ENCODE data around the gene TRPC4. TPM values are rescaled to one million over a fixed set of nuclear protein-coding genes. Genes with fewer than 3 reads are reported as not detected.

TRPC4 gene
- total RNA-seq, 4 donors from 2014 or later: 0.60 to 1.2 (median 1.1) TPM; not detected in 1

- H3K36me3 ChIP-seq: no peaks in the 10 kb centered on the region
- peaks cover 0 to 3% of the 10 kb centered on the region in 2 donors for H3K27me3 ChIP-seq
- DNase-seq (ENCODE audit: low spot score in 2 of 2): no peak
- H3K9me3 ChIP-seq: no peaks in the 10 kb centered on the region
- no peak overlapping the region for H3K27ac ChIP-seq
- TF ChIP-seq, protein P1, sequence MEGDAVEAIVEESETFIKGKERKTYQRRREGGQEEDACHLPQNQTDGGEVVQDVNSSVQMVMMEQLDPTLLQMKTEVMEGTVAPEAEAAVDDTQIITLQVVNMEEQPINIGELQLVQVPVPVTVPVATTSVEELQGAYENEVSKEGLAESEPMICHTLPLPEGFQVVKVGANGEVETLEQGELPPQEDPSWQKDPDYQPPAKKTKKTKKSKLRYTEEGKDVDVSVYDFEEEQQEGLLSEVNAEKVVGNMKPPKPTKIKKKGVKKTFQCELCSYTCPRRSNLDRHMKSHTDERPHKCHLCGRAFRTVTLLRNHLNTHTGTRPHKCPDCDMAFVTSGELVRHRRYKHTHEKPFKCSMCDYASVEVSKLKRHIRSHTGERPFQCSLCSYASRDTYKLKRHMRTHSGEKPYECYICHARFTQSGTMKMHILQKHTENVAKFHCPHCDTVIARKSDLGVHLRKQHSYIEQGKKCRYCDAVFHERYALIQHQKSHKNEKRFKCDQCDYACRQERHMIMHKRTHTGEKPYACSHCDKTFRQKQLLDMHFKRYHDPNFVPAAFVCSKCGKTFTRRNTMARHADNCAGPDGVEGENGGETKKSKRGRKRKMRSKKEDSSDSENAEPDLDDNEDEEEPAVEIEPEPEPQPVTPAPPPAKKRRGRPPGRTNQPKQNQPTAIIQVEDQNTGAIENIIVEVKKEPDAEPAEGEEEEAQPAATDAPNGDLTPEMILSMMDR (IDR thresholded peaks at IDR 0.05): no peak
- TF ChIP-seq POLR2A (IDR thresholded peaks at IDR 0.05) (no peak), EP300 (IDR thresholded peaks at IDR 0.05) (no peak)
- H3K4me3 ChIP-seq: no peak overlapping the region
- 84 to 89% methylated on average over 1 of the region's 1 CpG for WGBS, 2 donors
- no peaks in the 10 kb centered on the region for H3K4me1 ChIP-seq
Observed at GRCh38 chr13:37878496-37878895, 8.9 kb upstream of the TRPC4 start.

DNA sequence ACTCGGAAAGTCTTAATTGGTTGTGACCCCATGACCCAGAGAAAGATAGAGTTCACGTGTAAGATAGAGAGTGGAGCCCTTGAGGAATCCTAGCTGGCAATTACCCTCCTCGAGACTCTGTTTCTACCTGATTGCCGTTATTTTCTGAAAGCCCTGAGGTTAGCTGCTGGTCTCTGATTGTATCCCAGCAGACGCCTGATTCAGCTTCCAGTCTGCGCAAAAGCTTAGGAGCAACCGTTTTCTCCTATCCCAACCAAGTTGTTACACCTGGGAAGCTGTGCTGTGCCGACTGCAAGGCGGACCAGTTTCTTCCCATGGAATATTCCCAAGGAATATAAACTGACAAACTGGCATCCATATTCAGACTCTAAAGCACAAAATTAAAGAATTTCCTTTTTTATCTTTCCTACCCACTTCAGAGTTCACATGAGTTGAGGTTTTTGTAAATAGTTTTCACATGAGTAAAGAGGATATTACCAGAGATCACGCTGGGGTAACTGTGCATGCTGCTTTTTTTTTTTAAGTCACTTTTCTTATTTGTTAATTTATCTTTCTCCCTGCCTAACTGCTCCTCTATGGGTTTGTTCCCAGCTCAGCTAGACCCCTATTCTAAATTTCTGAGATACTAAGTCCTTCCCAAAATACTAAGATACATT, 1.5 kb upstream of the TRPC4 start:
- TF ChIP-seq, protein P1 (IDR thresholded peaks at IDR 0.05): no peak
- TF ChIP-seq EP300 (IDR thresholded peaks at IDR 0.05) (no peak), POLR2A (IDR thresholded peaks at IDR 0.05) (no peak)
- H3K4me3 ChIP-seq: no peak overlapping the region
- no peak for DNase-seq (ENCODE audit: low spot score in 2 of 2)
- no peak overlapping the region for H3K27ac ChIP-seq
- peaks cover 0 to 14% of the 10 kb centered on the region in 2 donors for H3K27me3 ChIP-seq
- 51 to 58% methylated on average over 10 of the region's 10 CpGs for WGBS, 2 donors
- H3K36me3 ChIP-seq: no peaks in the 10 kb centered on the region
- peaks cover 0 to 22% (median 0%) of the 10 kb centered on the region in 4 donors for H3K4me1 ChIP-seq
- H3K9me3 ChIP-seq: no peaks in the 10 kb centered on the region

DNA sequence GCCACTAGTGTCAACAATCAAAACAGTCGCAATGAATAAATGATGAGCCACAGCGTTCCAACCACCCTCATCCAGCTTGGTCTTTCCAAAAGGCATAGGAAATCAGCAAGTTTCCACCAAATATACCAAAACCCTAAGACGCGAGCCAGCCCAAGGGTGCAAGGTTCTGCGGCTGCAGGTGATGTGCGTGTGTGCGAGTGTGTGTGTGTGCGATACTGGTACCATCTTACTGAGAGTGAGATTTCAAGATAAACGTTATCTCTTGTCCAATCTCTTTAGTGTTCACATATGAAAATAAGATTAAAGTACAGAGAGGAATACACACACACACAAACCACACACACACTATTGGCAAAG, 895 bp upstream of the TRPC4 start:
- H3K4me3 ChIP-seq: peak overlapping the region; percentile 24 to 54 (median 44)
- no peak overlapping the region for H3K27ac ChIP-seq
- peaks cover 0 to 22% (median 0%) of the 10 kb centered on the region in 4 donors for H3K4me1 ChIP-seq
- no peak for DNase-seq (ENCODE audit: low spot score in 2 of 2)
- H3K9me3 ChIP-seq: no peaks in the 10 kb centered on the region
- H3K36me3 ChIP-seq: no peaks in the 10 kb centered on the region
- 64 to 65% methylated on average over 9 of the region's 9 CpGs for WGBS, 2 donors
- peaks cover 0 to 14% of the 10 kb centered on the region in 2 donors for H3K27me3 ChIP-seq
- TF ChIP-seq, protein P1 (IDR thresholded peaks at IDR 0.05): no peak
- TF ChIP-seq POLR2A (IDR thresholded peaks at IDR 0.05) (no peak), EP300 (IDR thresholded peaks at IDR 0.05) (no peak)

- 0% methylated on average over 19 of the region's 19 CpGs for WGBS, 2 donors
Observed at GRCh38 chr13:37869506-37869755, 141 bp downstream of the TRPC4 start.

More at GRCh38 chr13:37869506-37869755, 141 bp downstream of the TRPC4 start:
- TF ChIP-seq POLR2A (IDR thresholded peaks at IDR 0.05) (no peak), EP300 (IDR thresholded peaks at IDR 0.05) (no peak)
- TF ChIP-seq, protein P1 (IDR thresholded peaks at IDR 0.05): no peak
- no peaks in the 10 kb centered on the region for H3K9me3 ChIP-seq
- no peaks in the 10 kb centered on the region for H3K36me3 ChIP-seq
- no peak for DNase-seq (ENCODE audit: low spot score in 2 of 2)
- H3K4me3 ChIP-seq: peak overlapping the region; percentile 24 to 54 (median 44)
- H3K4me1 ChIP-seq: peaks cover 0 to 22% (median 0%) of the 10 kb centered on the region in 4 donors
- H3K27ac ChIP-seq: peak overlapping the region in 2 of 4 donors; percentile 12
- peaks cover 0 to 14% of the 10 kb centered on the region in 2 donors for H3K27me3 ChIP-seq
